ENCODE data around the gene AAGAB.

AAGAB gene

GRCh38 chr15:67207555-67208207 is 46.8 kb downstream of the AAGAB start:
- no peak for DNase-seq

GRCh38 chr15:67202991-67203390 is 51.5 kb downstream of the AAGAB start:
- DNase-seq: no peak

- DNase-seq: no peak
Observed at GRCh38 chr15:67202091-67202490, 52.4 kb downstream of the AAGAB start.

- no peak for DNase-seq
Observed at GRCh38 chr15:67201136-67201535, 53.3 kb downstream of the AAGAB start.

DNA sequence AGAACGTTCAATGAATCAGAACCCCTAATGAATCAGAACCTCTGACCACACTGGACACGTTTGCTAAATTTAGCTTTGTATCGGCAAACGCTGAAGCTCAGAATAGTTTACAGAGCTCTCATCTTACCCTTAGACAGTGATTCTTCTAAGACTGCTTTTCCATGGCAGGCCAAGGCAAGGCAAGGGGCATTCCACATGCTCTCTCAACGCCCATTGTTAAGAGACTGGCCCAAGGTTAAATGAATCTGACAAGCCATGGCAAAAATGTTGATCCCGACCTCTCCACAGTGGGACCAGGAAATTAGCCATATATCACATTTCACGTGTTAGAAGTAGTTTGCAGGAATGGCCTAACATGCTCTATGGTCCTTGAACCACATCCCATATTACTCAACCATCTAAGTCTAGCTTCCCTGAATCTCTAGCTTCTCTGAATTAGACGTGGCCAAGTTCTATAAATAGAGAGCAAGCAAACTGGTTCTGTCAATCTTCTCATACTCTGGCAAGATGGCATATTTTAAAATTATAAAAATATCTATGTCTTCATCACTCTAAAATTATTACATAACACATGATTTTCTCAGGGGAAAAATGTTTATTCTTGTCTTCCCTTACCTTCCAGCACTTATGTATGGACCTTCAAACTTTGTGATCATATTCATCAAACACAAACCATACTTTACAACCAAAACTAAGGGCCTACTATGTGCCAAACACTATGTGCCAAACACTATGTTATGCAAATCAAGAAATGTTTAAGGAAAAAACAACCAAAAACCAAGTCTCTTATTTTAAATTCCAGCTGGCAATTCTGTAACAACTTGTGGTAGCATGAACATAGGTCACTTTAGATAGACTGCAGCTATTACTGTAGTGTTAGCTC is 54.3 kb downstream of the AAGAB start:
- DNase-seq: no peak

DNA sequence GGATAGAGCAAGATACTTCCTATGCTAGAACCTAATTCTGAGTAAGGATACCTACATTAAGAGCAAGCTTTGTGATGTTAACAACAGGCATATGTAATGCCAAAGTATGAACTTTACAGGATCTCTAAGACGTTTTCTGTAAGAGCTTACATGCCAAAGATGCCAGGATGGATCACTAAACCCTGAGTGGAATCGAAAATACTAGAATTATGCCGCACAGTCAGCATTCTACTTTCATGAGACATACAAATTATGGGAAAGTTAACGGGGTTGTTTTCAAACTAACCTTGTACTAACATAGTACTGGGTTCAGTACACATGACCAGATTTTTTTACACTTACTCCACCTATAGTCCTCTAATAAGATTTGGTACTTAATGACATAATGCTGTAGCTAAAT is 55.1 kb downstream of the AAGAB start:
- DNase-seq: no peak

GRCh38 chr15:67198157-67198754 is 56.2 kb downstream of the AAGAB start:
- no peak for DNase-seq

GRCh38 chr15:67197364-67197695 is 57.1 kb downstream of the AAGAB start:
- DNase-seq: no peak

DNA sequence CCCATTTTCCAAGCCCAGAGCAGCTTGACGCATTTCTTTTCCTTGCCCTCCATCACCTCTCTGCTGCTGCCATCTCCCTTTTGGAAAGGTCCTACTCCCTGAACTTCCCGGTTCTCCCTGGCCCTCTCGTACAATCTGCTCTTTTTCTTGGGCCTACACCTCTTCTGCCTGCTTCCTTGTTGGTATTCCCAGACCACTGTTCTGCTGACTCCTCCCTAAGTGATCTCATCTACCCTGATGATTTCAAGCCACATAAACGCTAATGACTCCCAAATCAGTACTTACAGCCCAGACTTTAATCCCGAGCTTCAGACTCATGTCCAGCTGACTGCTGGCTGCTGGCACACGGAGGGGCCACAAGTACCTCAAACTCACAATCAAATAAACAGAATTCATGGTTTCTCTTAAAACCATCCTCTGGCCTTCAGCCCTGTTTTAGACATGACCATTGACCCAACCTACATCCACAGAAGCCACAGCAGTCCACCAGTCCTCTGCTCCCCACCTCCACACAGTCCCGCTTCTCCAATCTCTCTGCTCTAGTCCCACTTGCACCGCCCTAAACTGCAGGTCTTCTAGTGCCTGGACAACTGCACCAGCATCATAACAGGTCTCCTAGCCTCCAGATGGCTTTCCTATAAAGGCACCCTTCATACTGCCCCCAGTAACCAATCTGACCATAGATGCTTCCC is 57.6 kb downstream of the AAGAB start:
- DNase-seq: no peak

GRCh38 chr15:67196222-67196621 is 58.2 kb downstream of the AAGAB start:
- no peak for DNase-seq

DNA sequence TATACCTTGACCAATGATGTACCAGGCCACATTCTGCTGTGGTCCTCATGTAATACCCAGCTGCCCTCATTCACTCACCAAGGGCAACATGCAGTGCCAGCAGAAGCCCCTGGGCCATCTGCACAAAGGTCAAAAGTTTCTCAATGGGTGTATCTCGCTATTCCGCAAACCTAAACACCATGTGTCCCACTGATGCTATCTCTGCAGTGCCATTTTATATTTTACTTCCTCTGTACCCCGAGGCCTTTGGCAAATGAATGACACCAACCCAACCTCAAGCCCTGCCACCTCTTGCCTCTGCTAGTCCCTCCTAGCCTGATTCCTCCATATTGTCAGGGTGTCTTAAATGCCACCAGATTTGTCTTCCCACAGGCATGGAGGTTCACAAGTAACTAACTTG is 59.2 kb downstream of the AAGAB start:
- DNase-seq: no peak

- DNase-seq: no peak
Observed at GRCh38 chr15:67194171-67195114, 60.0 kb downstream of the AAGAB start.

DNA sequence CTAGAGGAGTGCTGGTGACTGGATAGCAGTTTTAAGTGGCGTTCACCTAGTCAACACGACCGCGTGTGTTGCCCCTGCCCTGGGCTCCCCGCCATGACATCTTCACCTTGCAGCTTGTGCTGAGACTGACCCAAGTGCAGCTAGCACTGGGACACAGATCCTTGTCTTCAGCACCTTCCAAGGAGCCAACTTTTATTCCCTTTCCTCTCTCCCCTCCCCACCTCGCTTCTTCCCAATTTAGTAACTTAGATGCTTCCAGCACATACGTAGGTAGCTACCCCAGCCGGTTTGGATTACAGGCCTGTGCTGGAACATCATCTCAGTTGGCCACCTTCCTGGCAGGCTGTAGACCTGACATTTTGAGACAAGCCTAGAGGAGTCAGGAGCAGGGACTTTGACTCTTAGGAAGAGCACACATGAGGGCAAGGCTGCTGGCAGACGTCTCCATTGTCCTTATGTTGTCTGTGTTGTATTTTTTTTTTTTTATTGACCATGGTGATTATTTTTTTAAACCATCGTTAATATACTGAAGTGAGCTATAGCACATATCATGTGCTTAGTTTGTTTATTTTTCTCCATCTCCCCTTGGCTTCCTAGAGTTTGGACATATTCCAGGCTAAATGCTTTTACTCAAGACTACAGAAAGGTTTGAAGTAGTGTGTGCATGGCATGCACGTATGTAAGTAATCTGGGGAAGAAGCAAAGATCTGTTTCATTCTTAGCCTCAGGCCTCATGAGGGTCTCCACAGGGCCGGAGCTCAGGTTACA is 61.1 kb downstream of the AAGAB start:
- no peak for DNase-seq

DNA sequence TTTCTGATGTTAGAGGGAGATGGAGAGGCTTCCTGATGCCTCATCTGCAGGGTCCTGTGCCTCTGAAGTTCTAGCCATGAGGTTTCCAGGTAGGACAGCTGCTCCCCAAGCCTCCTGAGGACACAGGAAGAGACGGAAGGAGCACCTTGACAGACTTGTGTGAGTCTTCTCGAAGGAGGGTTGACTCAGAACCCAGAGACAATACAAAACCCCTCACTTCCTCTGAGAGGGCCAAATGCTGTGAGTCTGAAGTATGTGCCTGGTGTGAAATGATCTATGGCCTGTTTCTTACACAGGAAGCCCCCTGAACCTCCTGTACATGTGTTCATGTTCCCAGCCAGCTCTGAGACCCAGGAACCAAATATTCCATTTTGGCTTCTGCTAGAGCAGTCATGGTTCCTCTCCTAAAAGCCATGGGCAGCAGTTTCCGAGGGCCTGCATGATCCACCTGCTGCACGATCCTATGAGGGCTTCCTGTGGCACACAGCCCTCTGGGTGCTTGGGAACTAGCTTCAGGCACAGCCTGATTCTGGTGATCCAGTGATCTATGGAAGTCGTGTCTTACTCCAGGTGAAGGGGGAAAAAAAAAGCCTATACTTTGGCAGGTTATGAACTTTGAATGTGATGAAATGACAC is 62.2 kb downstream of the AAGAB start:
- no peak for DNase-seq

- DNase-seq: no peak
Observed at GRCh38 chr15:67190813-67191212, 63.6 kb downstream of the AAGAB start.

DNA sequence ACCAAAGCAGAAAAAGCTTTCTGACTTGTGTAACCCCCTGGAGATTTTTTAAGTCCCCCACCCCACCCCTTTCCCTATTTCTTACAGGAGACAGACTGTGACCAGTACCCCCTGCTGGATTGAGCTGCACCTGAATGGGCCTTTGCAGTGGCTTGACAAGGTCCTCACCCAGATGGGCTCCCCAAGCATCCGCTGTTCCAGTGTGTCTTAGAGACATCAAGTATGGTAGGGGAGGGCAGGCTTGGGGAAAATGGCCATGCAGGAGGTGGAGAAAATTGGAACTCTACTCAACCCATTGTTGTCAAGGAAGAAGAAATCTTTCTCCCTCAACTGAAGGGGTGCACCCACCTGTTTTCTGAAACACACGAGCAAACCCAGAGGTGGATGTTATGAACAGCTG is 64.1 kb downstream of the AAGAB start:
- DNase-seq: no peak

DNA sequence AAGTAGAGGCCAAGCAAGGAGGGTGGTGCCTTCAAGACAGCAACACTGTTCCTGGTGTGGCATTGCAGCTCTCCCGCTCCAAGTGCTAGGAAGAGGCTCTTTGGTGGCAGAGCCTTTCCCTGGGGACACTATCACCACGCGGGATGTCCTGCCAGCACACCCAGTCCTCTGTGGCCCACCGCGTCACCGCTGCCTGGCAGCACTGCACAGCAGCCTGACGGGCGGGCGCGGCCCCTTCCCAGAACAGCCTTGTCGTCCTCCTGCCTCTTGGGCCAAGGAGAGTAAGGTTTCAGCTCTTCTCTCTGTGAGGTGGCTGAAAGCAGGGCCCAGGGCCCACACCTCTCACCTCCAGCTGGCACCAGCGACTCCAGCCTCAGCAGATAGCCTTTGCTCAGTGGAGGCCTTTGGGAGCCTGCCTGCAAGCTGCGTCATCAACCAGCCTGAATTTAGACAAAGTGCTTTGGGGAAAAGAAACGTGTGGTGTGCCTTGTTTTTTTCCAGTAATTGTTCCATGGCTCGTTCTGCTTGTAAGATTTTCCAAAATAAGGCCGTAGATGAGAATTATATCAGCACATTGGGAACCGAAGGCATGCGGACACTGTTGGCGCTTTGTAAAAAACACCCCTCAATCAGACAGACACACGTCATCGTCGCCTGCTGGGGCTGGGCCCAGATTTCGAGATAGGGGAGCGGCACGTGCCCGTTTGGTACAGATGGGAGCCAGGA is 65.0 kb downstream of the AAGAB start:
- DNase-seq: no peak

GRCh38 chr15:67188551-67189218 is 65.8 kb downstream of the AAGAB start:
- DNase-seq: peak; percentile 51

GRCh38 chr15:67187351-67187854 is 67.1 kb downstream of the AAGAB start:
- no peak for DNase-seq

DNA sequence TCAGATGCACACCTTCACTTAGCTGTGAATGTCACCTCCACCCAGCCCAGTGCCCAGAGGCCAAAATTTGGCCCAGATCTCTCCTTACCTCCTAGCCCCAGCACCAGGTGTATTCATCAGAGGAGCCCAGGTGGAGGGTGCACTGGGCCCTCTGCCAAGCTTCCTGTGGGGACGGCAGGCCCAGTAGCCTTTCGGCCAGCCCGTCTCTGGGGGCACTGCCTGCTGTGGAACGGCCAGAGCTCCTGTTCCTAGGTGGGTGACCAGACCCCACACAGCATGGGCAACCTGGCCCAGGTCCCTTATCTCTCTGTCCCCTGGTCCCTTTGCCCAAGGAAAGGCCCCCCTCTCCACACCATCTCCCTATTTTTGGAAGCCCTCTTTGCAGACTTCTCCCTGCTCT is 67.8 kb downstream of the AAGAB start:
- no peak for DNase-seq

All from amniotic stem cell (primary cell).